Measurements from ENCODE around the gene TAS1R3.

DNA sequence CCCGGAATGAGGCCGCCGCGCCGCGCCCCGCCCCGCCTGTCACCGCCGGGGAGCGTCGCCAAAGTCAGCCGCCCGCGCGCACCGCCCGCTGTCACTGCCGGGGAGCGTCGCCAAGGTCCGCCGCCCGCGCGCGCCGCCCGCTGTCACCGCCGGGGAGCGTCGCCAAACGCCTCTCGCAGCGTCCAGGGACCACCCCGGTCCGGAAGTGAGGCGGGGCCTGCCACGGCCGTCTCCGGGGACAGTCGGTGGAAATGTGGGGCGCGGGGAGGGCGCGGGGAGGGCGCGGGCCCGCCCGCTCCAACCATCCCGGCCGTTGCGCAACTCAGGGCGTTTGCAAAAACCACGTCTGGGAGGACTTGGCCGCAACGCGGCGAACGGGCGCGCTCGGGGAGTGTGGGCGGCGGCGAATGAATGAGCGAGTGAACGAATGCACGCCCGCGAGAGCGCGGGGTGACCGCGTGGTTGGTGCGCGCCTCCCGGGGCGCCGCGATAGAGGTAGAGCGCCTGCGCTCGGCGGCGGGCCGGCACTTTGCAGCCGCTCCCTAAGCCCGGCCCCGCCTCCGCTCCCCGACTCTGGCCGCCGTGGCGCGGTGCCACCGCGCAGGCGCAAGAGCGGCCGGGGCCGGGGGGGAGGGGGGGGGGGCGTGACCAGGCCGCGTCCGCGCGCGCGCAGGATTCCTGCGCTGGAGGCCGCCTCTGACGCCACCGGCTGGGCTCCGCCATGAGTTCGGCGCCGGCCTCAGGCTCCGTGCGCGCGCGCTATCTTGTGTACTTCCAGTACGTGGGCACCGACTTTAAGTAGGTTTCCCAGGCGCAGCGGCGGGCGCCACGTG, 22.9 kb upstream of the TAS1R3 start, which contains the start of the genes ACAP3 and PUSL1:
- TF ChIP-seq POLR2A (IDR thresholded peaks at IDR 0.05) = peak in 2 of 4 donors; percentile 6 to 42
- peak in 2 of 6 experiments; percentile 23 to 30 for TF ChIP-seq CTCF (IDR thresholded peaks at IDR 0.05)
